DMS 273 (cell line): Measurements from ENCODE around the gene SMIM41.
A peak's percentile ranks its signal among the peaks of the same experiment; 100 is the strongest.

Source experiments
- DNase-seq: peaks from one replicate; lab custom pipeline; 2025; ENCODE audit not compliant: unreplicated experiment; lab: John Stamatoyannopoulos, UW

SMIM41 gene

DNA sequence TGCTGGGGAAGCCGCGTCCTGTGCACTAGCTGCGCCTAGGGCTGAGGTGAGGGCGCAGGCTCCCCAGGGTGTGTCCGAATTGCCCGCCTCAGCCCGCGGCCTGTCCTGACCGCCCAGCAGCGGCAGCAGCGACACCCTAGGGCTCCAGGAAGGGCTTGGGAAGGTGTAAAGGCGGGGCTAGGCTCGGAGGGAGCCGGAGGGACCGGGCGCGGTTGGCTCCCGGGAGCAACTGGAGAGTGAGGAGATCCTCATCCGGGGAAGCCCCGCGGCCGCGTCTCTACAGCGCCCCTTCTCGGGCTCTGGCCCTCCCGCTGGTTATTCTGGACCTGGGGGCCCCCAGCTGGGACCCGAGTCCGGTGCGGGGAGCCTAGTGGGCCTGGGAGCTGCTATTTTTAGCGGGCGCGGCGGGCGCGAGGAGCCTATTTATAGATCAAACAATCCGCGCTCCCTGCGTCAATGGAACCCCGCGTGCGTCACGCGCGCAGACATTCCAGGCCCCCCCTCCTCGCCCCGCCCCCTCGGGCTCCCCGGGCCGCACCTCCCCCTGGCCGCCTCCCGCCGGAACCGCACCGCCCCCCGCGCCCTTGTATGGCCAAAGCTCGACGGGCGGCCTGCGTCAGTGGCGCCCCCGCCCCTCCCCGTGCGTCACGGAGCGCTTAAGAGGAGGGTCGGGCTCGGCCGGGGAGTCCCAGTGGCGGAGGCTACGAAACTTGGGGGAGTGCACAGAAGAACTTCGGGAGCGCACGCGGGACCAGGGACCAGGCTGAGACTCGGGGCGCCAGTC lies 28.6 kb upstream of the SMIM41 start, which contains the start of gene NR4A1:
TSS of gene NR4A1 (plus strand) at position 685 of the 784 bp plus-strand sequence. CDS start 2,887 bp downstream, outside the sequence.
- DNase-seq = peak; percentile 92

DNA sequence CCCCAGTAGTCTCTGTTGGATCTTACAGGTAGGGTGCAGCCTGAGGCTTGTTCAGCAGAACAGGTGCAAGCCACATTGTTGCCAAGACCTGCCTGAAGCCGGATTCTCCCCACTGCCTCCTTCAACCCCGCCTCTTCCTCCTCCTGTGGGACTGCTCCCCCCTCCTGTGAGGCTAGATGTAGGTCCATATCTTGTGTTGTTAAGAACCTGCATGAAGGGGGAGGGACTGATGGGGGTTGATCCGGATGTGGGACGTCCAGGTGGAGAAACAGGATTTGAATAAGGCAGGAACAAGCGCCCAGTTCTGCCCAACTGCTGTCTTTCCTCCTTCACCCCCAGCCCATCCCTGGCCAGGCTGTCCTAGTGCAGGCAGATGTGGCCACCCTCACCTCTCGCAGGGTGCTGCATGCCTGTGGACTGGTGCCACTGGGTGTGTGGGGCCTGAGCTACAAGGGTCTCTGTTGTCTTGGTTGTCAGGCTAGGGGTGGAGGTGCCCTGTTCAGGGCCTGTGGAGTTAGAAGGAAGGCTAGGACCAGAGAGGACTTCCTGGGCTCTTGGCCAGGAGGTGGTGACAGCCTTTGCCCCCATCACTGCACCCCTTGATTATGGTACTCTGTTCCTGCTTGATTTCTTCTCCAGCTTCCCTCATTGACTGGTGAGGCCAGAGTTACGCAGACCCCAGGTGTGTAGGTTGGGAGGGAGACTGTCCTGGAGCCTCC lies 26.9 kb upstream of the SMIM41 start:
- no peak for DNase-seq

DNA sequence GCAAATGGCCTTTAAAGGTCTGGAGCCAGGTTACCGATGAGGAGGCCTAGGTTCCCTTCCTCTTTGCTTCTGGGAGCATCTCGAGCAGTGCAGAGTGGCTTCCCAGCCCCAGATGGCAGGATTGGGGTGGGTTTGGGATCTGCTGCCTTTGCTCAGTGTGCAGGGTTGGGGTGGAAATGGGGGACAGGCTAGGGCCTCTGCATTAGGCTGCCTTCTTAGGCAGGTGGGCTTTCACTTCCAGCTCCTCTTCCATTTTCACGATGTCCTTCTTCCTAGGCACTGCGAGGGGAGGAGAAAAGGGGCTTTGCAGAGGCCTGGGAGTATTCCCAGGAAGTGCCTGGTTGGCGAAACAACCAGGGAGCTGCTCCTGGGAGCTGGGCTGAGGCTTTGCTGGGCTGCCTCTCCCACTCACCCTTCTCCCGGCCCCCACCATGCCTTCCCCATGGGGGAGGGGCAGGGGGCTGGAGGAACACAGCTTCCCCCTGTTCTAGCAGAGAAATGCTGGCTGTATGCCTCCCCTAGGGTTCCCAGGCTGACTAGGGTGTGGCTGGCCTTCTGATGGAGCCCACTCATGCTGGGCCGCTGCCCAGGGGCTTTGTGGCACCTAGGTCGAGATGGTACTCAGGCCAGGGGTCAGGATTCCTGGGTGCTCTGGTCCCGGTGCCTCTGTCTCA lies 25.8 kb upstream of the SMIM41 start:
- DNase-seq = no peak

DNA sequence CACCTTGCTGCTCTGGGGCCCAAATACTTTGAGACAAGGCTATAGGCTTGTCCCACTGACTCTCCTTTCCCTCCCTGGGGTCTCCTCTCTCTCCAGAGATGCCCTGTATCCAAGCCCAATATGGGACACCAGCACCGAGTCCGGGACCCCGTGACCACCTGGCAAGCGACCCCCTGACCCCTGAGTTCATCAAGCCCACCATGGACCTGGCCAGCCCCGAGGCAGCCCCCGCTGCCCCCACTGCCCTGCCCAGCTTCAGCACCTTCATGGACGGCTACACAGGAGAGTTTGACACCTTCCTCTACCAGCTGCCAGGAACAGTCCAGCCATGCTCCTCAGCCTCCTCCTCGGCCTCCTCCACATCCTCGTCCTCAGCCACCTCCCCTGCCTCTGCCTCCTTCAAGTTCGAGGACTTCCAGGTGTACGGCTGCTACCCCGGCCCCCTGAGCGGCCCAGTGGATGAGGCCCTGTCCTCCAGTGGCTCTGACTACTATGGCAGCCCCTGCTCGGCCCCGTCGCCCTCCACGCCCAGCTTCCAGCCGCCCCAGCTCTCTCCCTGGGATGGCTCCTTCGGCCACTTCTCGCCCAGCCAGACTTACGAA lies 25.2 kb upstream of the SMIM41 start:
- DNase-seq = no peak

DNA sequence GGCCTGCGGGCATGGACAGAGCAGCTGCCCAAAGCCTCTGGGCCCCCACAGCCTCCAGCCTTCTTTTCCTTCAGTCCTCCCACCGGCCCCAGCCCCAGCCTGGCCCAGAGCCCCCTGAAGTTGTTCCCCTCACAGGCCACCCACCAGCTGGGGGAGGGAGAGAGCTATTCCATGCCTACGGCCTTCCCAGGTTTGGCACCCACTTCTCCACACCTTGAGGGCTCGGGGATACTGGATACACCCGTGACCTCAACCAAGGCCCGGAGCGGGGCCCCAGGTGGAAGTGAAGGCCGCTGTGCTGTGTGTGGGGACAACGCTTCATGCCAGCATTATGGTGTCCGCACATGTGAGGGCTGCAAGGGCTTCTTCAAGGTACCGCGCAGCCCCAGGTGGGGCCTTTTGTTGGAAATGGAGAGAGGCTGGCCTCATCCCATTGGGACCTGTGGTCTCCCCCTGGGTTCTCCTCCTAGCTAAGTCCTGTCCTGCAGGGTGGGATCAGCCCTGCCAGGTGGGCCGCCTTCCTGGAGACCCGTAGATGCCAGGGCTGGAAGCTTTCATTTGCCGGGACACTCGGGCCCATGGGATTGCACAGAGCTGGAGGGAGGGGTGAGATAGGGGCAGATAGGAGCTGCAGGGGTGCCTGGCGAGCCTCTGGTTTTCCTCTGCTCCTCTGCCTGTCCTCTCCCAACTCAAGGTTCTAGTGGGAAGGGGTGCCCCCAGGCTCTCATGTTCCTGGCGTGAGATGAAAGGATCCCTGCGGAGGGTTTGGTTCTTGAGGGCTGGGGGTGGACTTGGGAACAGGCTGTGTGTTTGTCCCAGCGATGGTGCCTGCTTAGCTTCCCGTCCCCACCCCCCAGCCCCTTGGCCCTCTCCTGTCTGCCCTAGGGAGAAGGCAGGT lies 24.4 kb upstream of the SMIM41 start:
- no peak for DNase-seq

DNA sequence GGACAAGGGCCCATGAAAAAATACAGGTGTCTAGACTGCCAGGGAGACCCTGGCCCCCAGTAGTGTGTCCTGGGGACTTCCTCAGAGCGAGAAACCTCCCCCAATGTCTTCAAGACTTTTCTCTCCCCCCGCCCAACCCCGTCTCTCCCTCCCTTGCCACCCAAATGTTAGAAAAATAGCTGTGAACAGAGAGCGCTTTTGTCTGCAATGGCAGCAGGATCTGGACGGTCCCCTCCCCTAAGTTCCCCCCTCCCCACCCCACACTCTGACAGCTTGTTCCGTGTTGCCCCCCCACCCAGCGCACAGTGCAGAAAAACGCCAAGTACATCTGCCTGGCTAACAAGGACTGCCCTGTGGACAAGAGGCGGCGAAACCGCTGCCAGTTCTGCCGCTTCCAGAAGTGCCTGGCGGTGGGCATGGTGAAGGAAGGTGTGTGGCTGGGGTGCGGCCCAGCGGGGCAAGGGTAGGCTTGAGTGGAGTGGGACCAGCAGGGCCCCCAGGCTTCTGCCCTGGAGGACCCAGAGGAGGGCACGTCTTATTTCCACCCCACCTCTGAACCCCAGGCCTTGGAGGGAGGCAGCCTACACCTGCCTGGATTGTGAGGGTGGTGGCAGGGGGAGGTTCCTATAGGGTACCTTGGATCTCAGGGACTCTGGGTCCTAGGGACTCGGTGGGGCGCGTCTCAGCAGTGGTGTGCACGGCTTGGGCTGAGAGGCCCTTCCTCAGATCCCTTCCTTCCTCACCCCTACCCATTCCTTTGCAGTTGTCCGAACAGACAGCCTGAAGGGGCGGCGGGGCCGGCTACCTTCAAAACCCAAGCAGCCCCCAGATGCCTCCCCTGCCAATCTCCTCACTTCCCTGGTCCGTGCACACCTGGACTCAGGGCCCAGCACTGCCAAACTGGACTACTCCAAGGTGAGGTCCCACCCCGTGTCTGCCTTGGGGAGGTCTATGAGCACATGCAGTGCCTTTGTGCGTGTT lies 23.5 kb upstream of the SMIM41 start:
- no peak for DNase-seq

DNA sequence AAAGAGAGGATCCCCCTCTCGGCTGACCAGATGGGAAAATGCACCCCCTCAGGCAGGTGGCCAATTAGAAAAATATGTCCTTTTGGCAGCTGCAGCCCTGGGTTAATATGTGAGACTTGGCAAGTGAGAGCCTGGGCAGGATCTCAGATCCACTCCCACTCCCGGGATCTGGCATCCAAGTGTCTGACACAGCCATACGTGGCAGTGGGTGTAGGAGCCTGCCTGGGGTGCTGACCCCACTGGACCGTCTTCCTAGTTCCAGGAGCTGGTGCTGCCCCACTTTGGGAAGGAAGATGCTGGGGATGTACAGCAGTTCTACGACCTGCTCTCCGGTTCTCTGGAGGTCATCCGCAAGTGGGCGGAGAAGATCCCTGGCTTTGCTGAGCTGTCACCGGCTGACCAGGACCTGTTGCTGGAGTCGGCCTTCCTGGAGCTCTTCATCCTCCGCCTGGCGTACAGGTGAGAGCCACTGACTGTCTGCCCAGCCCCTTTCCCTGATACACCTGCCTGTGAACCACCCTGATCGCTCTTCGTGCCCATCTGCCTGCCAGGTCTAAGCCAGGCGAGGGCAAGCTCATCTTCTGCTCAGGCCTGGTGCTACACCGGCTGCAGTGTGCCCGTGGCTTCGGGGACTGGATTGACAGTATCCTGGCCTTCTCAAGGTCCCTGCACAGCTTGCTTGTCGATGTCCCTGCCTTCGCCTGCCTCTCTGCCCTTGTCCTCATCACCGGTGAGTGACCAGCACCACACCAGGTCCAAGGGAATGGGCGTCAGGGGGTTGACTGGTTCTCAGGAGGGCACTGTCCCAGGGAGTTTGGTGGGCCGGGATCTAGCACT lies 22.5 kb upstream of the SMIM41 start:
- DNase-seq = peak; percentile 36

DNA sequence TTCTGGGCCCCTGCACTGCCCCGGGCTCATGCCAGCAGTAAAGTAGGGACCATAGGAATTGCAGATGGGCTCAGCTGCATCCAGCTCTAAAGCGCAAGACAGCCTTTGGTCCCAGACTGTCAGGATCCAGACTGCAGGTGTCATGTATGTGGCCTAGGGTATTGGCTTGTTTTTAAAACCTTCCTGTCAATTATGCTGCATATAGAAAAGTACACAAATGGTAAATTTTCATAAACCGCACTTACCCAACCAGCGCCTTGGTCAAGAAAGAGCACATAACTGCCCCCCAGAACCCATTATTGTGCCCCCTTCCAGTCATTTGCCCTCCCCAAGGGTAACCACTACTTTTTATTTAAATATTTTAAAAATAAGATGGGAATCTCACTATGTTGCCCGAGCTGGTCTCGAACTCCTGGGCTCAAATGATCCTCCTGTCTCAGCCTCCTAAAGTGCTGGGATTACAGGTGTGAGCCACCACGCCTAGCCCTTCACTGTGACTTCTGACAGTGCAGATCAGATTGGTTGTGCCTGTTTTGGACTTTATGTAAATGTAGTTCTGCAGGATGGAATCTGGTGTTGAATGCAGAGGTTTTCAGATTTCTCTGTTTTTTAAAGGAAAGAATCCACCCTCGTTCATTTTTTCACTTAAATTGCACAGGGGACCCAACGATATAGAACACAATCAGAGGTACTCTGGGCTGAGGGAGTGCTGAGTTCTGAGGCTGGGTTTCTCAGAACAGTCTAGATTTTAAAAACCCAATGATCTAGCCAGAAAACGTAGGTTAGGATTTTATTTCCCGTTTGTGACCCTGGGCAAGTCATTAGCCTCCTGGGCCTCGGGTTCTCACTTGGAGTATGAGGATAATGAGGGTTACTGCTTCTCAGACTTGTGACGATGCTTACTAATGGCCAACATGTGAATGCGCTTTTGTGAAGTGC lies 21.6 kb upstream of the SMIM41 start:
- no peak for DNase-seq

DNA sequence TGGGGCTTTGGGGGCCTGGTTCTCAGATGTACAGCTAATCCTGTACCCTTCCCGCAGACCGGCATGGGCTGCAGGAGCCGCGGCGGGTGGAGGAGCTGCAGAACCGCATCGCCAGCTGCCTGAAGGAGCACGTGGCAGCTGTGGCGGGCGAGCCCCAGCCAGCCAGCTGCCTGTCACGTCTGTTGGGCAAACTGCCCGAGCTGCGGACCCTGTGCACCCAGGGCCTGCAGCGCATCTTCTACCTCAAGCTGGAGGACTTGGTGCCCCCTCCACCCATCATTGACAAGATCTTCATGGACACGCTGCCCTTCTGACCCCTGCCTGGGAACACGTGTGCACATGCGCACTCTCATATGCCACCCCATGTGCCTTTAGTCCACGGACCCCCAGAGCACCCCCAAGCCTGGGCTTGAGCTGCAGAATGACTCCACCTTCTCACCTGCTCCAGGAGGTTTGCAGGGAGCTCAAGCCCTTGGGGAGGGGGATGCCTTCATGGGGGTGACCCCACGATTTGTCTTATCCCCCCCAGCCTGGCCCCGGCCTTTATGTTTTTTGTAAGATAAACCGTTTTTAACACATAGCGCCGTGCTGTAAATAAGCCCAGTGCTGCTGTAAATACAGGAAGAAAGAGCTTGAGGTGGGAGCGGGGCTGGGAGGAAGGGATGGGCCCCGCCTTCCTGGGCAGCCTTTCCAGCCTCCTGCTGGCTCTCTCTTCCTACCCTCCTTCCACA lies 20.7 kb upstream of the SMIM41 start:
- peak; percentile 90 for DNase-seq

DNA sequence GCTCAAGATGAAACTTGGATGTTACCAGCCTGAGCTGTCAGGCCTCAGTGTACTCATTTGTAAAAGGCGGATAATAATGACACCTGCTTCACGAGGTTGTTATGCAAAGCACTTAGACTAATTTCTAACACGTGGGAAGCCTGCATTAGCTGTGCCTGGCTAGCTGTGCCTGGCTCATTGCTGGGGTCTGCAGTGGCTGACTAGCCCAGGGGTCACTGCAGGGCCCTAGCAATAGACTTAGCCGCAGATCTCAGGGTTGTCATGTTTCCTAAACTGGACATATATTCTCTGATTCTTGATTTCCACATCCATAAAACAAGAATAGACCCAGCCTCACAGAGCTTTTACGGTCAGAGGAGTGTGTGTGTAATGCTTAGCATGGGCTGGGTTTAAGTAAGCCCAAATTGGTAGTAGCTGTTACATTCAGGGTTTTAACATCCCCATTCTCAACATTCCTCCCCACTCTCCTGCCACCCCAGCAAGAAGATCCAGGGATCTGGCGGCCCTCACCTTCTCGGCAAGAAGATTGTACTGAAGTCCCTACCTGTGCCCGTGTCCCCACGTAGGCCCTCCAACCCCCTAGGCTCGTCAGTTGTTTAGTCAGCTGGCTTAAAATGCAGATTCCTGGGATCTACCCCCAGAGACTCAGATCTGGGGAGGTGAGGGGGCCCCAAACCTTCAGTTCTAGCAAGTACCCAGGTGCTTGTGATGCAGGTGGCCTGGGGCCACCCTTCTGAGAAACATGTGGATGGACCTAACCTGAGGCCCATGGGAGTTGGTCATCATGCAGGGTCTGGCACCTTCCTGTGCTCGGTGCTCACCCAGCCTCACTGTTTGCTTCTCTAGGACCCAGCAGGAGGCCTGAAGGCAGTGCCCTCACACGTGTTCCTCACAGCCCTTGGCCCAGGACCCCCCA lies 19.7 kb upstream of the SMIM41 start:
- DNase-seq = no peak

DNA sequence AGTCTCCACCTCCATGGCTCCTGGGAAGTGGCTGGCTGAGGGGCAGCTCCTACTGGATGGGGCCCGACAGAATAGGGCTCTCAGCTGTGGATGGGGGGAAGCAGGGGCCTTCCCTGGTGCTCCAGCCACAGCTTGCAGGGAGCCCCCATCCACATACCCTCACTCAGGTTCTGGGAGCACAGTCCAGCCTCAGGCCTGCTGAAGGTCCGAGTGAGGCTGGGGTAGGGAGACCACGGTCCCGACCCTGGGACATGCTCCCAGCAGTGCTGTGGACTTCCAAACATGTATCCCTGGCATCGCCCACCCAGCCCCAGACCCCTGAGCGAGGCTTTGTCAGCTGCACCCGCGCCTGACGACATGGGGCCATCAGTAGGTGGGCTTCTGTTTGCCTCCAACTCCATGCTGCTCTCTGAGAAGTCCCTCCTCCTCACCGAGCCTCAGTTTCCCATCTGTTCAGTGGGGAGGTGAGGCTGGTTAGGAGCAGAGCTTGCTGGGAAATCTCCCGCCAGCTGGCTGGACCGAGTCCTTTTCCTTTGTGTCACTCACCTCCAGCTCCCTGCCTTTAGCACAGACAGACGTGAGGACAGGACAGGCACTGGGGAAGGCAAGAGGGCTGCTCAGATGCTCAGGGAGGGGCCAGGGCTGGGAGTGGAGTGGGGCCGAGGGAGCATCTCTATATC lies 18.9 kb upstream of the SMIM41 start:
- DNase-seq = no peak

DNA sequence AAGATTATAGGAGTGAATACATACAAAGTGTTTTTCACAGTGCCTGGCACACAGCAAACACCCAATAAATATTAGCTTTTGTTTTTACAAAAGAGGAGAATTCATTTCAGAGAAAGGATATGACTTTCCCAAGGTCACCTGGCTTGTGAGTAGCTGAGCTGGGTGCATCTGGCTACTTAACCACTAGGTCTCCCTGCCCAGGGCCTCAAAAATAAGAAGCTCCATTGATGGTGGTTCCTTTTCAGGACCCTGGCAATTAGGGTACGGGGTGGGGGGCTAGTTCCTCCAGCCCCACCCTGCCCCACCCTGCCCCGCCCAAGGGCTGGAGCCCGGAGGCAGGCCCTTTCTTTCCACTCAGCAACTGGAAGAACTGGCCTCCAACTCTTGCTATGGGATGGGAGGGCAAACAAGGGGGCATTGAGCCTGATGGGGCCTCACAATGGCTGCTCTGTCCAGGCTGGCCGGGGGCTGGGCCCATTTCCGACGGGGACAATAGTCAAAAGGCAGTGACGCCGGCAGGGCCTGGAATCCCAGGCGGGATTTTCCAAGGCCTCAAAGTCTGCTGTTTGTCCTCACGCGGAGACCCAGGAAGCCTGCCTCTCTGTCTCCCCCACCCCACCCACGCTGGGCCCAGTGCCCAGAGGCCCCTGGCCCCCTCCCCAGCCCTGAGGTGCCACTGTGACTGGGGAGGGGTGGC lies 17.9 kb upstream of the SMIM41 start:
- no peak for DNase-seq

DNA sequence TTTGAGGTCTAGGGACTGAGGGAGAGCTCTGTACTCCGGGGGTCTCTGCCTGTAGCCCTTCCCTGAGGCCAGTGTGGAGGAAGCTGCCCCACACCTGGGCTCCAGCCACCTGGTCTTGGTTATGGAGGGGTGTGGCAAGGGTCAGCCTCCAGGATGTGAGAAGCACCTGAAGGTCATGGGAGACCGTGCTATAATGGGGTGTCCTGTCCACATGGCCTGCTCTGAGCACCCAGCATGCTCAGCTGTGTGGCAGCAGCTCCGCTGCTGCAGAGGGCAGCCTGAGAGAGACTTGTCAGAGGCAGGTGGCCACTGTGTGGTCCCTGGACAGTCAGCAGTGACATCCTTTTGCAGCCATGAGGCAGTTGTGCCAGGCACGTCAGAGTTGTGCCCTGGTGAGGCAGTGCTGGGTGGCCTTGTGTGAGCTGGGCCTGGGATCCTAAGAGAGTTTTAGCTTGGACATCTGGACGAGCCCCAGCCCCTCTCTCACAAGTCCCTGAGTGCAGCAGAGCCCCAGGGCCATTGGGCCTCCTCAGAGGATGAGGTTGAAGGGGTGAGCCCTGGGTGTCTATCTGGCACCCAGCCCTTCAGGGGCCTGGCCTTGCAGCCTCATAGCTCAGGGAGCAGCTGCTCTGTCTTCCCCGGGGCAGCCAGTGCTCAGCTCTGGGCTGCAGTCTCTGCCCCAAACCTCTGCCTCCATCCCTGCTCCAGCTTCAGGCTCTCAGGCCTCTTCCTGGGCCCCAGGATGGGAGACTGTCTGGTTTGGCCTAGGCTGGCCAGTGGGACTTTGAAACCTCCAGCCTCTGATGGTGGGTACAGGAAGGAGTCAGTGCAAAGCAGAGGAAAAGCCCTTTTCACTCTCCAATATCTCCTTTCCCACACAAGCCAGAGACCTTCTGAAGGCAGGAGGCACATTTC lies 17.1 kb upstream of the SMIM41 start:
- DNase-seq = no peak
